HG03439 (cell line): Measurements from ENCODE around the gene TMEM167B.
"Not testable (repeated sequence)": the region's sequence is repeated elsewhere in the genome, so short reads cannot be mapped to it uniquely, and the experiment has no call there.

ENCODE experiments used
- ATAC-seq: cut with Tn5 transposase; IDR thresholded peaks from one replicate; pipeline ENCODE4 v1.9.1; 2021; ENCODE audit warnings: mild to moderate bottlenecking, moderate library complexity; ENCODE audit not compliant: unreplicated experiment

The TMEM167B gene

GRCh38 chr1:109090196-109091077 is at the start of gene TMEM167B:
TMEM167B (plus strand) TSS chr1:109090764; CDS start chr1:109090873, 109 bp downstream.
- ATAC-seq, result peak; percentile 90

GRCh38 chr1:109040989-109041620 is 49.5 kb upstream of the TMEM167B start:
- ATAC-seq, result no peak

GRCh38 chr1:109041621-109042468 is 48.7 kb upstream of the TMEM167B start, which contains the start of gene WDR47:
WDR47 (minus strand) TSS chr1:109042102; CDS start chr1:109023512, 18,590 bp downstream.
- peak; percentile 93 for ATAC-seq

GRCh38 chr1:109045595-109045994 is 45.0 kb upstream of the TMEM167B start:
- ATAC-seq, result no peak

- no peak for ATAC-seq
Observed at GRCh38 chr1:109046671-109047070, 43.9 kb upstream of the TMEM167B start.

- ATAC-seq, result no peak
Observed at GRCh38 chr1:109047339-109047738, 43.2 kb upstream of the TMEM167B start.

- ATAC-seq, result no peak
Observed at GRCh38 chr1:109048335-109048734, 42.2 kb upstream of the TMEM167B start.

- ATAC-seq, result no peak
Observed at GRCh38 chr1:109050228-109050995, 40.2 kb upstream of the TMEM167B start.

GRCh38 chr1:109052145-109052544 is 38.4 kb upstream of the TMEM167B start:
- ATAC-seq, result not testable (repeated sequence)

GRCh38 chr1:109056064-109056463 is 34.5 kb upstream of the TMEM167B start:
- ATAC-seq, result no peak

GRCh38 chr1:109059026-109059425 is 31.5 kb upstream of the TMEM167B start:
- ATAC-seq, result no peak

GRCh38 chr1:109060707-109061106 is 29.9 kb upstream of the TMEM167B start:
- ATAC-seq, result no peak

GRCh38 chr1:109061183-109061582 is 29.4 kb upstream of the TMEM167B start:
- ATAC-seq, result no peak

GRCh38 chr1:109065137-109065536 is 25.4 kb upstream of the TMEM167B start:
- ATAC-seq, result no peak

GRCh38 chr1:109067883-109068282 is 22.7 kb upstream of the TMEM167B start:
- no peak for ATAC-seq

- ATAC-seq, result no peak
Observed at GRCh38 chr1:109069294-109069693, 21.3 kb upstream of the TMEM167B start.

- peak; percentile 99 for ATAC-seq
Observed at GRCh38 chr1:109075531-109076490, 14.8 kb upstream of the TMEM167B start, which contains the start of gene TAF13. TAF13 (minus strand) TSS chr1:109076003; CDS start chr1:109075947, 56 bp downstream.

- no peak for ATAC-seq
Observed at GRCh38 chr1:109078317-109078716, 12.2 kb upstream of the TMEM167B start.

- ATAC-seq, result no peak
Observed at GRCh38 chr1:109079240-109079622, 11.3 kb upstream of the TMEM167B start.
